Measurements from ENCODE around the gene CLDN22.
A peak's percentile ranks its signal among the peaks of the same experiment; 100 is the strongest.

Gene CLDN22

GRCh38 chr4:183321516-183321915, 1.4 kb upstream of the CLDN22 start:
- Histone ChIP-seq H3K4me3 (ENCODE audit: low read depth, low read length) (peak overlapping the region; percentile 6), H3K36me3 (ENCODE audit: control insufficient read depth, insufficient read depth, low read length) (no peaks in the 10 kb centered on the region), H3K79me2 (no peaks in the 10 kb centered on the region), H3K9me3 (ENCODE audit: control insufficient read depth, low read length) (no peaks in the 10 kb centered on the region), H2AFZ (no peak overlapping the region), H3K4me1 (no peaks in the 10 kb centered on the region), H3K27ac (no peak overlapping the region), H3K4me2 (ENCODE audit: low read length) (no peak overlapping the region), H3K9ac (no peak overlapping the region), H3K27me3 (ENCODE audit: control insufficient read depth, insufficient read depth, low read length) (no peaks in the 10 kb centered on the region)
- TF ChIP-seq CTCF (IDR thresholded peaks at IDR 0.05), result no peak

- no peaks in the 10 kb centered on the region for H3K9me3 ChIP-seq (ENCODE audit: control insufficient read depth, low read length)
- H3K27ac ChIP-seq, result peak overlapping the region; percentile 26
- peak overlapping the region; percentile 44 for H3K4me2 ChIP-seq (ENCODE audit: low read length)
- H3K4me1 ChIP-seq, result no peaks in the 10 kb centered on the region
- H3K9ac ChIP-seq, result no peak overlapping the region
- H3K4me3 ChIP-seq (ENCODE audit: low read depth, low read length), result peak overlapping the region; percentile 6
- no peak for TF ChIP-seq CTCF (IDR thresholded peaks at IDR 0.05)
- no peaks in the 10 kb centered on the region for H3K27me3 ChIP-seq (ENCODE audit: control insufficient read depth, insufficient read depth, low read length)
- H3K79me2 ChIP-seq, result no peaks in the 10 kb centered on the region
- no peak overlapping the region for H2AFZ ChIP-seq
- no peaks in the 10 kb centered on the region for H3K36me3 ChIP-seq (ENCODE audit: control insufficient read depth, insufficient read depth, low read length)
Measured at GRCh38 chr4:183321079-183321478, 1.0 kb upstream of the CLDN22 start.

DNA sequence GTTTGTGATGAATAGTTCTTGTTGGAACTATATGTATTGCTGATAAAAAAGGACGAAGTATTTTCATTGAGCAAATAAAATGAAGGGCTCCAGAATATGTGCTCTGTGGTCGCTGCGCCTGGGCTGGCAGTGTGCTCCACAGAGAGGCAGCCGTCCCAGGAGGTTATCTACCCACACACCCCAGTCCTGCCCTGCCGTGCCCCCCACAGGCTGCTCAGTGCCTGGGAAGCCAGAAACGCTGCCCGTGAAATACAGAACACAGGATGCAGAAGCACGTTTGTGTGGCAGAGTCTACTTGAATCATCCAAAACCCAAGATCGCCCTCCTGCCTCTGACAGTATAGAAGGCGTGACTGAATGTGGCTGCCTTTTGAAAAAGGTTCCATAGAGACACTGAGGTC, 1.4 kb downstream of the CLDN22 start:
- Histone ChIP-seq H2AFZ (no peak overlapping the region), H3K27me3 (ENCODE audit: control insufficient read depth, insufficient read depth, low read length) (no peaks in the 10 kb centered on the region), H3K4me2 (ENCODE audit: low read length) (no peak overlapping the region), H3K4me3 (ENCODE audit: low read depth, low read length) (no peak overlapping the region), H3K4me1 (no peaks in the 10 kb centered on the region), H3K79me2 (no peaks in the 10 kb centered on the region), H3K9ac (no peak overlapping the region), H3K9me3 (ENCODE audit: control insufficient read depth, low read length) (no peaks in the 10 kb centered on the region), H3K36me3 (ENCODE audit: control insufficient read depth, insufficient read depth, low read length) (no peaks in the 10 kb centered on the region), H3K27ac (no peak overlapping the region)
- TF ChIP-seq CTCF (IDR thresholded peaks at IDR 0.05), result no peak

GRCh38 chr4:183314806-183315205, 5.3 kb downstream of the CLDN22 start:
- Histone ChIP-seq H3K4me2 (ENCODE audit: low read length) (no peak overlapping the region), H3K79me2 (no peaks in the 10 kb centered on the region), H3K27me3 (ENCODE audit: control insufficient read depth, insufficient read depth, low read length) (no peaks in the 10 kb centered on the region), H3K4me1 (no peaks in the 10 kb centered on the region), H3K9me3 (ENCODE audit: control insufficient read depth, low read length) (no peaks in the 10 kb centered on the region), H3K27ac (no peak overlapping the region), H2AFZ (no peak overlapping the region), H3K4me3 (ENCODE audit: low read depth, low read length) (no peak overlapping the region), H3K36me3 (ENCODE audit: control insufficient read depth, insufficient read depth, low read length) (no peaks in the 10 kb centered on the region), H3K9ac (no peak overlapping the region)
- TF ChIP-seq CTCF (IDR thresholded peaks at IDR 0.05), result no peak

GRCh38 chr4:183314336-183314735, 5.7 kb downstream of the CLDN22 start:
- H3K36me3 ChIP-seq (ENCODE audit: control insufficient read depth, insufficient read depth, low read length), result no peaks in the 10 kb centered on the region

More at GRCh38 chr4:183314336-183314735, 5.7 kb downstream of the CLDN22 start:
- no peak for TF ChIP-seq CTCF (IDR thresholded peaks at IDR 0.05)
- Histone ChIP-seq H3K27me3 (ENCODE audit: control insufficient read depth, insufficient read depth, low read length) (no peaks in the 10 kb centered on the region), H2AFZ (no peak overlapping the region), H3K4me1 (no peaks in the 10 kb centered on the region), H3K27ac (no peak overlapping the region), H3K9me3 (ENCODE audit: control insufficient read depth, low read length) (no peaks in the 10 kb centered on the region), H3K9ac (no peak overlapping the region), H3K79me2 (no peaks in the 10 kb centered on the region), H3K4me2 (ENCODE audit: low read length) (no peak overlapping the region), H3K4me3 (ENCODE audit: low read depth, low read length) (no peak overlapping the region)
